ENCODE results near the gene SCRN1.

SCRN1 gene

DNA sequence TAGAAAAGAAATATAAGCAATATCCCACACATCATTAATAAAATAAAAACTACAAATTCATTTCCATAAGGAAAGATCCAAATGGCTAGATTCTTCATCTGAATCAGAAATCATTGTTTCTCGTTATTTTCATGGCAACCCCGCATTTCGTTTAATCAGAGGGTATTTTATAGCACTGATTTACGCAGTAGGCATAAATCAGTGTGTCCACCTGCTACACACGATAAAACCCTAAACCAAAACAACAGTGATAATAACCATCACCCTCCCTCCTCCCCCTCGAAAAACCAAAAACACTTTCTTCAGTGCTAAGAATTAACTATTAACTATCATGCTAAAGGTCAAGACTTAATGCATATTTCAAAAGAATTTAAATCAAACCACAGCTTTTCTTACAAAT, 20.4 kb upstream of the SCRN1 start:
- no peak for DNase-seq (ENCODE audit: low spot score)

DNA sequence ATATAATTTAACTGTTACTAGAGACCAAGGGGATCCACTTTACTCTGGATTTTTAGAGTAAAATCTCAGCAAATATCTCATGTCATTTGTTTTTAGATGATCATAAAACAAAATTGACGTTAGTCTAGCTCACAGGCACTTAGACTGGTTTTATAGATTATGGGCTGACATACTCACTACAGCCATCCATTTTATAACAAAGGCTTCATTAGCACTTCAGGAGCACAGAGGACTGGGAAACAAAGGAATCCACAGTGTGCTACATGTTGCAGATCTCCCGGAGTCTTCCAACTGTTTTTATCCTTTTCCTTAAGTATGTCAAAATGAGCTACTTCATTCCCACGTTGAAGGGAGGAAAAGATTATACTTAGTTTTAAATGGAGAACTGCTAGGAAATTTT, 15.9 kb upstream of the SCRN1 start:
- no peak for DNase-seq (ENCODE audit: low spot score)

DNA sequence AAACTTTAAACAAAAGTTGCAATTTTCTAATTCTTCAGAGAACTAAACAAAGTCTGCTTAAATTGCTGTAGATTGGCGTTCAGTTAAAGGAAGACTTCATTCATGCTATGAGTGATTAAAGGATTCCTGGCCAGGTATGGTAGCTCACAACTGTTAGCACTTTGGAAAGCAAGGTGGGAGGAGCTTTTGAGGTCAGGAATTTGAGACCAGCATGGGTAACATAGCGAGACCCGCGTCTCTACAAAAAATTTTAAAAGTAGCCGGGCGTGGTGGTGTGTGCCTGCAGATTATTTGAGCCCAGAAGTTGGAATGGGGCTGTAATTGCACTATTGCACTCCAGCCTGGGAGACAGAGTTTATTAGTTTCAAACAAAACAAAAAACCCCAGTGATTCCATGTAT, 13.5 kb upstream of the SCRN1 start:
- no peak for DNase-seq (ENCODE audit: low spot score)

DNA sequence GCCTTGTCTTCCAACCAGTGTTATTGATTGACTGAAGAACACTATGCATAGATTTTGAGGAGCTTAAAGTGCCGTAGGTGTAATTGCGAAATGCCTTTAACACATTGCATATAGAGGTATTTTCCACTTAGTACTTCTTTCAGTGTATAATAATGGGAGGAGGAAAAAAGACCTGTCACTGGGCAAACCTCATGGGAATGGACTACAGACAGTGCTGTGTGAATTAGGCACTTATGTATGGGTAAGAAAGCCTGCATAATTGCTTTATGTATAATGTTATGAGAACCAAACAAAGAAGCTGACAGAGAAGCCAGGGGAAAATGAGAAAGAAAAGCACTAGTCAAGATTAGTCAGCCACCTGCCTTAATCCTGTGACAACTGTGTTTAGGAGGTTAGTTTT, 12.4 kb upstream of the SCRN1 start:
- DNase-seq (ENCODE audit: low spot score) = peak; percentile 10

GRCh38 chr7:29998489-29998888, 8.9 kb upstream of the SCRN1 start:
- no peak for DNase-seq (ENCODE audit: low spot score)

- DNase-seq (ENCODE audit: low spot score) = no peak
These were observed 6.7 kb upstream of the SCRN1 start for GRCh38 chr7:29996321-29996720.

DNA sequence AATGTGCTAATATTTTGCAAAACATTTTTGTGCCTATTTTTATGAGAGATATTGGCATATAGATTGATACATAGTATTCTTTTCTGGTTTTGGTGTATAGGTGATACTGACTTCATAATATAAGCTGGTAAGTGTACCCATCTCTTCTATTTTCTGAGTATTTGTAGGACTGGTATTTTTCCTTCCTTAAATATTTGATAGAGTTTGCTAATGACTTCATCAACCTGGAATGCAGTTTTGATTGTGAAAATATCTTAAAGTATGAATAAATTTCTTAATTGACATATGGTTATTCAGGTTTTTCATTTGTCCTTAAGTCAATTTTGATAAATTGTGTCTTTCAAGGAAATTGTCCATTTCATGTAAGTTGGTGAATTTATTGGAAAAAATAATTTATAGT, 6.1 kb upstream of the SCRN1 start:
- DNase-seq (ENCODE audit: low spot score) = no peak

DNA sequence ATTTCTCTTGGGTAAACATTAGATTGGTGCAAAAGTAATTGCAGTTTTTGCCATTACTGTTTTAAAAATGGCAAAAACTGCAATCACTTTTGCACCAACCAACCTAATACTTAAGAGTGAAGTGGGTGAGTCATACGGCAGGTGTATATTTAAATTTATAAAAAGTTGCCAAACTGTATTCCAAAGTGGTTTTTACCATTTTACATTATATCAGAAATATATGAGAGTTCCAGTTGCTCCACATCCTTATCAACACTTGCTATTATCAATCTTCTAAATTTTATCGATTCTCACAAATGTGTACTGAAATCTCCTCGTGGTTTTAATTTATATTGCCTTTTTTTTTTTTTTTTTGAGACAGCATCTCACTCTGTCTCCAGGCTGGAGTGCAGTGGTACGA, 3.5 kb upstream of the SCRN1 start:
- DNase-seq (ENCODE audit: low spot score) = no peak

DNA sequence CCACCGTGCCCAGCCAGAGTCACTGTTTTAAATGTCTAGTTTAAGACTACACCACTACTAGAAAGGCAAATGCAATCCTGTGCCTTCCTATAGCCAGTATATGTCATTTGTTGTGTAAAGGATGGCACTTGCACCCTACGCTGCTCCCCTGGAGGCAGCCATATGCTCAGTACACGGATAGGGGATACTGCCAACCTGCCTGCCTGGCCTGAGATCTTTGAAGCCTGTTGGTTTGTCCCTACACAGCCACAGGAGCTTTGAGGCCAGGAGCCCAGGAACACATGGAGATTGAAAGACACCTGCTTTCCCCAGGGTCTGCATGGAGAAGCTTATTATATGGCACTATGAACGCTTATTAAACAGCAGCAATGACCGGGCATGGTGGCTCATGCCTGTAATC, 2.3 kb upstream of the SCRN1 start:
- DNase-seq (ENCODE audit: low spot score) = no peak

- no peak for DNase-seq (ENCODE audit: low spot score)
These were observed 1.3 kb upstream of the SCRN1 start for GRCh38 chr7:29990931-29991330.

DNA sequence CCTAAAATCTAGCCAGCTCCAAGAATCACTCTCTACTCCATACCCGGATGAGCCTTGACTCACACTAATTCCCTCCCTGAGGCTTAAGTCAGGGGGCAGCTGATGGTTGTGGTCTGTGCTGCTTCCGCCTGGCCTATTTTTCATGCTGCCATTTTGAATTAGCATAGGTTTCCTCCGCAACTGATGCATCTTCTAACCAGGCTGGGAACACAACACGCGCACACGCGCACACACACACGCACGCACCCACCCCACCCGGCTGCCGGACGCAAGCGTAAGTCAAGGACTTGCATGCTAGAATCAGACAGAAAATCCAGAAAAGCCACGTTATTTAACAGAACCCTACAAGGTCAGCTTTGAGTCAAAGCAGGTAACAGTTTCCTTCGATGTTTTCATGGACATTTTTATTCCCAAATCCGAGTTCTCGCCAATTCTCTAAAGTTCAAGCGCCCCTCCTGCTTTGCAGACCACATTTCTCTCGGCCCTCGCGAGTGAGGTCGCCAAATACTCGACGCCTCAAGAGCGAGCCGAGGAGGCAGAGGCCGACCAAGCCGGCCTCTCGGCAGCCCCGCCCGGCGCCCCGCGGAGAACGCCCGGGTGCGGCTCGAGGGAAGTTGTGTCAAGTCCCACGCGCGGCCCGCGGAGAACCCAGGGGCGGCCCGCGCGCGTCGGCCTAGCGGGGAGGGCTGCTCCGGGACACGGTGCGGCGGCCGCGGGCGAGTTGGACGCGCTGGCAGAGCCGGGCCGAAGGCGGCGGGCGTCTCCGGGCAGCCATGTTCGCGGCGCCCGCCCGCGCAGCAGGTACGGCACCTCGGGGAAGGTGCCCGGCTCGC, 961 bp downstream of the SCRN1 start:
- peak; percentile 80 for DNase-seq (ENCODE audit: low spot score)

DNA sequence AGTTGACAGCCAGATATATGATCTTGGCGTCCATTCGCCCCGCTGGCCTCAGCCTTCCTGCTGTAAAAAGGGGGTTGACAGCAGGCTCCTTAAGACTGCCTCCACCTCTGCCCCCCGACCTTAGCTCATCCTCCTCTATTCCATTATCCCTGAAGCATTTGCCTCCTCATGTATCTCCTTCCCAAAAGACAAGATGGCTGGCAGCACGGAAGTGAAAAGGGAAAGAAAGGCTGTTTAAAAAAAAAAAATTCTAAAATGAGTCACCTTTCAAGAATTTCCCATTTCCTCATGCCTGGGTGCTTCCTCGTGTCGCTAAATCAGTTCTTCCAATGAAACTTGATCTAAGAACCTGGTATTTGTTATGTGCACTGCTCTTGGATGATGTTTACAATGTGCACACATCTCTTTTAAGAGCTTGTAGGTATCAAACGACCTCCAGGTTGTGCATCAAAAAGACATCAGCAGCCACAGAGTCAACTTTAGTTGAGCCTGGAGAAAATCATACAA, 1.7 kb downstream of the SCRN1 start:
- peak; percentile 26 for DNase-seq (ENCODE audit: low spot score)

- DNase-seq (ENCODE audit: low spot score) = no peak
These were observed 2.5 kb downstream of the SCRN1 start for GRCh38 chr7:29987083-29987482.

GRCh38 chr7:29980151-29980550, 9.4 kb downstream of the SCRN1 start:
- no peak for DNase-seq (ENCODE audit: low spot score)

- DNase-seq (ENCODE audit: low spot score) = peak; percentile 27
These were observed 11.5 kb downstream of the SCRN1 start for GRCh38 chr7:29977886-29978651.

GRCh38 chr7:29976673-29977415, 12.8 kb downstream of the SCRN1 start:
- no peak for DNase-seq (ENCODE audit: low spot score)

GRCh38 chr7:29976266-29976665, 13.3 kb downstream of the SCRN1 start:
- no peak for DNase-seq (ENCODE audit: low spot score)

DNA sequence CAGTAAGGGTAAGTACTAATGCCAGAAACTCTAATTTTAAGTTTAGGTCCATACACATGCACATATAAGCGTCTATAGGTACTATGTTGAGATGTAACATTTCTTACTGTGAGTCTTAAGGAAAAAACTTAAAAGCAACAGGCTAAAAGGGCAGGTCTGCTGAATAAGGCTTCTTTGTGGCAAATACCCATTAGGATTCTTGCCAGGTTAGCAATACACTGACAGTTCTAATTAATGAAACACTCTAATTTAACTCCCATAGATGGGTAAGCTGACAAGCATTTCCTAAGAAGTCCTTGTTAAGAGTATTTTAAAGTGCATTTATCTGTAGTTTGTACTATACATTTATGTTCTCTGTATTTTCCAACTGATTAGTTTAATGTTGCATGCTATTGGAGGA, 14.0 kb downstream of the SCRN1 start:
- no peak for DNase-seq (ENCODE audit: low spot score)

- DNase-seq (ENCODE audit: low spot score) = no peak
These were observed 15.3 kb downstream of the SCRN1 start for GRCh38 chr7:29974286-29974685.

- DNase-seq (ENCODE audit: low spot score) = no peak
These were observed 17.3 kb downstream of the SCRN1 start for GRCh38 chr7:29972315-29972669.

DNA sequence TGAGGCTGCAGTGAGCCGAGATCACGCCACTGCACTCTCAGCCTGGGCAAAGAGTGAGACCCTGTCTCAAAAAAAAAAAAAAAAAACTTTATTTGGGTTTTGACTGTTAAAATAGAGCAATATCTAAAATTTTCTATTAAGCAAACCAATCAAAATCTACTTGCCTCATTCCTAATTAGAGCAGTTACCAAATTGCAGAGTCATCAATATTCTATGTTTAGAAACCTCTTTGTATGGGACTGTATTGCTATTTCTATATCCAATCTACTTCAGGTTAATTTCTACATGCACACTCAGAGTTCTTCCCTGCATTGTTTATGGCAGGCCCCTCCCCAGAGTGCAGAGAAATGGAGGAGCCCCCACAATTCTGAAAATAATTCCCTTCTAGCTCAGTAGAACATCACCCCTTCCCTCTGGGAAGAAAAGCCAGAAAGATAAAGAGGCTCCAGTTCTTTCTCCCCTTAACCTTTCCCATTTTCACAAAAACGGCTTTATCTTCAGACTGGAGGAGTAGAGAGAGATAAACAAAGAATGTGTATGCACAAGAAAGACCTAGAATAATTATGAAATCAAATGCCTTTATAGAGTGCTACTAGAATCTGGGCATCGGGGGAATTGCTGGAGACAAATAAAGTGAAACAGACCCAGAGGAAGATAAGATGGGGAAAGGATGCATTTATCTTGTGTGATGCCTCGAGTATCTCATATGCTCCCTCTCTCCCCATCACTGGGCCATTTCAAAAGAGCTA, 17.9 kb downstream of the SCRN1 start:
- no peak for DNase-seq (ENCODE audit: low spot score)

- DNase-seq (ENCODE audit: low spot score) = peak; percentile 64
These were observed 19.4 kb downstream of the SCRN1 start for GRCh38 chr7:29970158-29970557.
